Mucosa of rectum (tissue), 2 donors: ENCODE results near the gene EFNA1.

Source experiments
- H3K27ac ChIP-seq, 2 donors: one replicate each; pipeline ENCODE4 v1.7.0; 2013; ENCODE audit warnings: inconsistent platforms in 2 of 2, low read depth in 2 of 2, low read length in 2 of 2
- H3K27me3 ChIP-seq, 2 donors: one replicate each; pipeline ENCODE4 v1.7.0; 2013; ENCODE audit warnings: low read length in 2 of 2; ENCODE audit not compliant: control insufficient read depth in 2 of 2, insufficient read depth in 2 of 2
- H3K36me3 ChIP-seq, 2 donors: one replicate each; pipeline ENCODE4 v1.7.0; 2013; ENCODE audit warnings: low read length in 2 of 2; ENCODE audit not compliant: control insufficient read depth in 2 of 2, insufficient read depth in 2 of 2
- H3K4me1 ChIP-seq, 2 donors: one replicate each; pipeline ENCODE4 v1.7.0; 2013; ENCODE audit warnings: low read length in 2 of 2, mild to moderate bottlenecking in 1 of 2; ENCODE audit not compliant: control insufficient read depth in 2 of 2, insufficient read depth in 2 of 2
- H3K4me3 ChIP-seq, 2 donors: one replicate each; pipeline ENCODE4 v1.7.0; 2013; ENCODE audit warnings: low read length in 2 of 2
- H3K9ac ChIP-seq, 2 donors: one replicate each; pipeline ENCODE4 v1.7.0; 2013; ENCODE audit warnings: low read length in 2 of 2, low read depth in 1 of 2, mild to moderate bottlenecking in 1 of 2
- H3K9me3 ChIP-seq, 2 donors: one replicate each; pipeline ENCODE4 v1.7.0; 2013; ENCODE audit warnings: low read length in 2 of 2; ENCODE audit not compliant: control insufficient read depth in 2 of 2
- donor health status: healthy.
- donor health status: Normal muscosa, but diverticular disease.

Gene EFNA1, protein sequence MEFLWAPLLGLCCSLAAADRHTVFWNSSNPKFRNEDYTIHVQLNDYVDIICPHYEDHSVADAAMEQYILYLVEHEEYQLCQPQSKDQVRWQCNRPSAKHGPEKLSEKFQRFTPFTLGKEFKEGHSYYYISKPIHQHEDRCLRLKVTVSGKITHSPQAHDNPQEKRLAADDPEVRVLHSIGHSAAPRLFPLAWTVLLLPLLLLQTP

DNA sequence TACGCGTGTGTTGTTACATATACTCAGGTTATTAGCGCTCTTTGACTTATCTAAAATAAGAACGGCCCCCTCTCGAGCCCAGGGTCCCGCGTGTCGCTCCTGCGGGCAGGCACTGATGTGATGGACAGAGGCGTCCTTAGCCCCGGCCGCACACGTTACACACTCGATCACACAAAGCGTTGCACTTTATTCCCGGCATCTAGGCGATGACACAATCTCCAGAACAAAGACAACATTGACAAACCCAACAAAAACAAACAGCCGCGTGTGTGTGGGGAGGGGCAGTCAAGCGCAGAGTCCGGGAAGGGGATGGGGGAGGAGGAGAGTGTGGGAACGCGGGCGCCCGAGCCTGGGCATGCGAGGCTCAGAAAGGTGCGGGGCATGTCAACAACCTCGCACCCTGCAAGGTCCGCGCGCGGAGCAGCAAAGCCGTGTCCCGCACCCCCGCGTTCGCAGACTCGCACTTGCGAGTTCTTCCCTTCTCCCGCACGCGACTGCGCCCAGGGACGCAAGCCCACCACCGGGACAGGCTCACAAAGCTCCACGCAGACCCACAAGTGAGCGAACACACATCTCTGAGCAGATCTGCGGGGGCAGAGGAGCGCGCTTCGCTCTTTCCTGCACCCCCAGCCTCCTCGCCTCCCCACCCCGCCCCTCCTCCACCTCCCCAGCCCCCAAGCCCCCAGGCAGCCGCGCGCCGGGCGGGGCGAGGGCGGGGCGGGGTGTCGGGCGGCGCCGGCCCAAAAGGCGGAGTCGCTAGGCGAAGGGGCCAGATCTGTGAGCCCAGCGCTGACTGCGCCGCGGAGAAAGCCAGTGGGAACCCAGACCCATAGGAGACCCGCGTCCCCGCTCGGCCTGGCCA lies at the start of gene EFNA1:
EFNA1 (plus strand) TSS at position 772 of the 862 bp plus-strand sequence. CDS start 102 bp downstream, outside the sequence.
- Histone ChIP-seq H3K36me3 (peaks cover 8 to 13% of the 10 kb centered on the region in 2 donors), H3K4me3 (peak within 1 kb of the TSS; percentile 84 to 99), H3K27me3 (peaks cover 3 to 6% of the 10 kb centered on the region in 2 donors), H3K9ac (peak within 1 kb of the TSS; percentile 97 to 99), H3K27ac (peak within 1 kb of the TSS; percentile 83 to 97), H3K9me3 (no peaks in the 10 kb centered on the region), H3K4me1 (peaks cover 50 to 74% of the 10 kb centered on the region in 2 donors)

DNA sequence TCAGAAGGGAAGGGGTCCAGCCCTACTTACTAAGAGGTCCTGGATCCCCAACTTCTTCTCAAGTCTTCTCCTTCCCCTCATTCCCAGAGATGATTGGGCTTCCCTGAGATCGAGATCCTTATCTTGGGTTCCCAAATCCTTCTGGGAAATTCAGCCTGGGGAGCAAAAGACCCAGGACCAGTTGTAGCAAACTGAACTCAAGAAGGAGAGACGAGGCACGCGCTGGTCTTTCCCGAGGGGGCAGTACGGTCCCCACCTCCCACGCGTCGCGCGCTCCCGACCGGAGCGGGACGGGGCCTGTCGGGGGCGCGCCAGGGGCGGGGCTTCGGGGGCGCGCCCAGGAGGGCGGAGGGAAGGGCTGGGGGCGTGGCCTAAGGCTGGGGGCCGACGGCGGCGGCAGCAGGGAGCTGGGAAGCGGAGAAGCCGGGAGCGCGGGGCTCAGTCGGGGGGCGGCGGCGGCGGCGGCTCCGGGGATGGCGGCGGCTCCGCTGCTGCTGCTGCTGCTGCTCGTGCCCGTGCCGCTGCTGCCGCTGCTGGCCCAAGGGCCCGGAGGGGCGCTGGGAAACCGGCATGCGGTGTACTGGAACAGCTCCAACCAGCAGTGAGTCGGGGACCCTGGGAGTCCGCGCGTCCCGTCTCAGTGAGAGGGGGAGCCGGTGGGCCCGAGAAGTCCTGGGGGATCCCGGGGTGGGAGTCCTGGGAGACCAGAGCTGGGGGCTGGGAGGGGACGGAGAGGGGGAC lies 49.0 kb upstream of the EFNA1 start, which contains the start of gene EFNA3:
EFNA3 (plus strand) TSS at position 369 of the 741 bp plus-strand sequence; CDS start at position 474, 105 bp downstream.
- no peaks in the 10 kb centered on the region for H3K9me3 ChIP-seq
- H3K4me3 ChIP-seq, result peak within 1 kb of the TSS; percentile 64 to 73
- H3K27me3 ChIP-seq, result peaks cover 10 to 18% of the 10 kb centered on the region in 2 donors
- peaks cover 34 to 51% of the 10 kb centered on the region in 2 donors for H3K4me1 ChIP-seq
- no peaks in the 10 kb centered on the region for H3K36me3 ChIP-seq
- H3K9ac ChIP-seq, result peak within 1 kb of the TSS; percentile 24 to 90
- H3K27ac ChIP-seq, result no peak within 1 kb of the TSS

DNA sequence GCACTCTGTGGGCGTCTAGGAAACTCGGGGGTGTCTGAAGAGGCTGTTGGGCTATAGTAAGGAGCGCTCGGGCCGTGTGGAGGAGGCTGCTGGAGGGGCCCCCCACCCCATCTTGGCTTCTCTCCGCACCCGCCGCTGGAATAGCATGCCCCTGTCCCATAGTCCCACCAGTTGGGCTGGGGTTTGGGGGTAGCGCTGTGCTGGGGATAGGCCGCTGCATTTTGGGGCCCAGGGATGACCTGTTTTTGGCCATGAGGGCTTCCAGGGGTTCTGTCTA lies 48.5 kb upstream of the EFNA1 start:
- no peaks in the 10 kb centered on the region for H3K9me3 ChIP-seq
- H3K4me1 ChIP-seq, result peaks cover 39 to 56% of the 10 kb centered on the region in 2 donors
- H3K4me3 ChIP-seq, result peak overlapping the region; percentile 64 to 73
- H3K27me3 ChIP-seq, result peaks cover 13 to 22% of the 10 kb centered on the region in 2 donors
- peak overlapping the region; percentile 24 to 90 for H3K9ac ChIP-seq
- no peaks in the 10 kb centered on the region for H3K36me3 ChIP-seq
- H3K27ac ChIP-seq, result no peak overlapping the region

DNA sequence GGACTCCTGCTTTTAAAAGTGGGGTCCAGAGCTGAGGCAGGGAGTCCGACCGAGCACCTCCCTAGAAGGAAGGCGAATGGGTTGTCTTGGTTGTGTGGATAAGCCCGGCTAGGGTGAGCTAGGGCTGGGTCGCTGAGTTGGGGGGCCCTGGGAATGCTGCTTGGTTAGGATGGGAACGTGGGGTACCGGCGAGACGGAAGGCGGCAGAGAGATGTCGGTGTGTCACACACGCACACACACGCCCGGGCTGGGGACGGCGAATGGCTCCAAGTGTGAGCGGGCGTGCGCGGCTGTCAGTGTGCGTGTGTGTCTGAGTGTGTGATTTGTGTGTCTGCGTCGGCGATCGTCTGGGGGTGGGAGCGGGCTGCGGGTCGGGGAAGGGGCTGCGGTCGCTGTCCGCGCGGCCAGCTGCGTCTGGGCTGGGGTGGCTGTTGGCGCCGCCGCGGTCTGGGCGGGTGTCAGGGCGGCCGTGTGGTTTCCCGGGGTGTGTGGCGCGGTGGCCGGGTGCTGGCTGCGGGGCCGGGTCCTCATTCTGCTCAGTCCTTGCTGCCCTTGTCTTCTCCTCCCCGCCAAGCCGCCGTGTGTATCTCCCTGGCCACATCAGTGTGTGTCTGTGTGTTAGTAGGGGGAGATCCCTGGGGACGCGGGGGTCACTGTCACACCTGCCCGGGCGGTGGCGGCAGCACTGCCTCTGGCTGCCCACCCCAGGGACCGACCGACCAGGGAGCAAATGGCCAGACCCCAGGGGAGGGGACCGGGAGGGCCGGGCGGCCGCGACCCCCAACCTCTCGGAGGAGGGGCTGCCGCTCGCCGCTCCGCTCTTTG lies 48.0 kb upstream of the EFNA1 start:
- Histone ChIP-seq H3K36me3 (no peaks in the 10 kb centered on the region), H3K4me1 (peaks cover 44 to 61% of the 10 kb centered on the region in 2 donors), H3K27ac (no peak overlapping the region), H3K4me3 (peak overlapping the region; percentile 64 to 73), H3K27me3 (peaks cover 13 to 23% of the 10 kb centered on the region in 2 donors), H3K9me3 (no peaks in the 10 kb centered on the region), H3K9ac (peak overlapping the region; percentile 24 to 90)

DNA sequence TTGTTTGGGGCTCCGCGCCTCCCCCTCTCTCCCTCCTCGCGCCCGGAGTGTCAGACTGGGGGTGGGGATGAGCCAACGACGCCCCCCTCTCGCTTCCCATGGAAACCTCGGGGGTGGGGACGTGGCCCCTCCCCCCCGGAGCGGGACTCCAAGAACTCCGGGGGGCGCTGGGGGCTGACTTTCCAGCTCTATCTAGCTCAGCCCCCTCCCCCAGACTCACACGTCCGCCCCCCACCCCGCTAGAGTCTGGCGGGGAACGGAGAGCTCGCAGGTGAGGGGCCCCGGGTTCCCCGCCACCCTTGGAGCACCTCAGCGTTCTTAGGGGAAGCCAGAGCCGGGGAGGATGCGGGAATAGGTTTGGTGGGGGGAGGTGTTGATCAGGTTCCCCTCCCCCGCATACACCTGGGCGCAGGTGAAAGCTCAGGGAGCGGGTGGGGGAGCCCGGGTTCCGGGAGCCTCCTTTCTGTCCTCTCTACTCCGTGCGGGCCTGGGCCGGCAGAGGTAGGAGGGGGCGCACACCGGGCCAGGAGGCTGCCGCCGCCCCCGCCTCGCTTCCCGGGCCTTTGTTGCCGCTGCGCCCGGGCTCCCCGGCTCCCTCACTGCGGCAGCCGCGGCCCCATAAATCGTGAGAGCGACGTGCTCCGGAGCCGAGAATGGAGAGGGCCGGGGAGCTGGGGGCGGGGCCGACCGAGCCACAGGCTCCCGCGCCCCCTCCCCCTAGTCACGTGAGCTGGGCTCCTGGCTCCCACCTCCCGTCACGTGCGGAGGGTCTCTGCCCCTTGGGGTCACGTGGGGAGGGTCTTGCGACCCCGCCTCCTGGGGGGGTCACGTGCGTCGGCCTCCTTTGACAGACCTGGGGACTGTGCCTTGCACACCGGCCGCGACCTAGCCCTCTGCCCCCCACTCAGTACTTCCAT lies 47.1 kb upstream of the EFNA1 start:
- peak overlapping the region in 1 of 2 donors; percentile 28 for H3K27ac ChIP-seq
- peaks cover 46 to 63% of the 10 kb centered on the region in 2 donors for H3K4me1 ChIP-seq
- H3K36me3 ChIP-seq, result no peaks in the 10 kb centered on the region
- H3K27me3 ChIP-seq, result peaks cover 13 to 23% of the 10 kb centered on the region in 2 donors
- H3K9me3 ChIP-seq, result no peaks in the 10 kb centered on the region
- H3K9ac ChIP-seq, result peak overlapping the region; percentile 52 to 90
- peak overlapping the region; percentile 67 to 73 for H3K4me3 ChIP-seq

DNA sequence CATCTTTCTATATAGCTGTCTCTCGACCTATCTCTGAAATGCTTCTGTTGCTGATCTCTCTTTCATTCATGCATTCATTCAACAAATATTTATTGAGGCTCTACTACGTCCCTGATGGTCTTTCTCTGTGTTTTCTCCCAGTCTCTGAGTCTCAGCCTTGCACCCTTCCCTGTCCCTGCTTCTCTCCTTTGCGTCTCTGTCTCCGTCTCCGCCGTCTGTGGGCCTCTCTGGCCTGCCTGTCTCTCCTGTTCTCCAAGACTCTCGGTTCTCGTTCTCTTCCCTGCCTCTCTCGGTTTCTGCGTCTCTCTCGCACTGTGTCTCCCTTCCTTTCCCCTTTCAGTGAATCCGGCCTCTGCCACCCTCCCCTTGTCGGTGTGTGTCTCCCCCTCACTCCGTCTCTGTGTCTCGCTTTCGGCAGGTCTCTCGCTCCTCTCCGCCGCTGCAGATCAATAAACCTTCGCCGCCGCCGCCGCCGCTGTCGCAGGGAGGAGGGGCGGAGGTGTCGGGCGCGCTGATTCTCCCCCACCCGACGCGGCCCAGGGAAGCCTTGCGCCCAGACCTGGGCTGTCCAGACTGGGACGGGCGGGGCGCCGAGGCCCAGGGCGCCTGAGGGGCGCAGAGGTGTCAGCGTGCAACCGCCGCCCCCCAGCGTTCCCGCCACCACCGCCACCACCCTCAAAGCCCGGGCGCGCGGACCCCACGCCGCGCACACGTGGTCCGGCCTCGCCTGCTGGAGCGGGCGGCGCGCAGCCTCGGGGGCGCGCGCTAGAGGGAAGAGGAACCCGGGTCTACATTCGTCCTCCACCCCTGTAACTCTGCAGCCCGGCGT lies 46.0 kb upstream of the EFNA1 start:
- Histone ChIP-seq H3K27ac (peak overlapping the region; percentile 93 to 96), H3K9ac (peak overlapping the region; percentile 52 to 90), H3K4me3 (peak overlapping the region; percentile 57 to 67)

DNA sequence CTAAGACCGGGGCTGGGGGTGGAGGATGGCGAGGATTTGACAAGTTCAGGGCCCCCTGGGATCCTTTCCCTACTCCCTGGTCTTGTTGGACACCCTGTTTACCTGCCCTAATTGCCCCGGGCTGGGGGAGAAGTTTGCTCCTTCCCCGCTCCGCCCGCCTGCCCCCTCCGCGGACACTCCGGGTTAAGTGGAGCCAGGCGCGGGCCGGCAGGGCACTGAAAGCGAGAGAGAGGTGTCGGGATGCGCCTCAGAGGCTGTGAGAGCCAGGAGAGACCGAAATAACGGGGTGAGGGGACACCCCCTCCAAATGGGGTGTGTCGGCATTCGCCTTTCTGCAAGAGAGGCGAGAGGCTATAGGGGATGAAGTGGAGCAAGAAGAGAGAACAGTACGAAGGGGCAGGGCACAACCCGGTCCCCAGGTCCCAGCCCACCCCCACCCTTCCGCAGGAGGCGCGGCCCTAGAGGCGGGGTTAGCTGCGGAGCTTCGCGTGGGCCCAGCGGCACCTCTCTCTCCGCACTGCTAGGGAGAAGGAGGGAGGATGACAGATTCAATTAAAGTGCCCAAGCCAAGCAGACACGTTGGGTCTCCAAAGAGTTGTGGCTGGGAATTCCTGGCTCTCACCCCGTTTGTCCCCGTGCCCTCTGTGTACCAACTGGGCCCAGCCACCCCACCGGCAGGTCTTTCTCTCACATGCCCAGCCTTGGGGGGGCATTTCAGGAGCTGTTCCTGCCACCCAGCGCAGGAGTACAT lies 45.2 kb upstream of the EFNA1 start:
- Histone ChIP-seq H3K9ac (peak overlapping the region; percentile 74 to 90), H3K9me3 (no peaks in the 10 kb centered on the region), H3K4me3 (peak overlapping the region; percentile 54 to 57), H3K4me1 (peaks cover 52 to 68% of the 10 kb centered on the region in 2 donors), H3K27ac (peak overlapping the region; percentile 93 to 96), H3K27me3 (peaks cover 13 to 23% of the 10 kb centered on the region in 2 donors), H3K36me3 (no peaks in the 10 kb centered on the region)

More for the DNA sequence above, 46.0 kb upstream of the EFNA1 start:
- Histone ChIP-seq H3K36me3 (no peaks in the 10 kb centered on the region), H3K4me1 (peaks cover 52 to 70% of the 10 kb centered on the region in 2 donors), H3K9me3 (no peaks in the 10 kb centered on the region), H3K27me3 (peaks cover 13 to 23% of the 10 kb centered on the region in 2 donors)

DNA sequence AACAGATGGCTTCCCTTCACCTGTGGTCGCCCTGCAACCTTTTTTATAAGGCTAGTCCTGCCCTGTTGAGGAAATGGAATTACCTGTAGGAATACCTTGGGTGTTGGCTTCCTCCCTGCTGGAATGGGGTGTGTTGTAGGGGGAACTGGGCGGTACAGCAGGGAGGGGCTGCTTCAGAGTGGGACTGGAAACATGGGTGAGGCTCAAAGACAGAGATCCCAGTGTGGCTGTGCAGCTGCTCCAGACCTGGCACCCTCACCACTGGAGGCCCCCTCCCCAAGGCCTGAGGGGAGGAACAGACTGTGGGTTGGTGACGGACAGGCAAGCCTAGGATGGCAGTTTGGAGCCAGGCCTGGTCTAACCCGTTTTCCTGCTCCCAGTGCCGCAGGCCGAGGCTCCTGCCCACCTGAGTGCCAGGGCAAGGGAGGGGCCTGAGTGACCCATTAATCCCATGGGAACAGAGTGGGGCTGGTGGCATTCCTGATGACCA lies 44.6 kb upstream of the EFNA1 start:
- Histone ChIP-seq H3K36me3 (no peaks in the 10 kb centered on the region), H3K9me3 (no peaks in the 10 kb centered on the region), H3K4me1 (peaks cover 52 to 62% of the 10 kb centered on the region in 2 donors), H3K27ac (peak overlapping the region; percentile 93 to 96), H3K9ac (peak overlapping the region; percentile 74 to 90), H3K27me3 (peaks cover 13 to 23% of the 10 kb centered on the region in 2 donors), H3K4me3 (peak overlapping the region; percentile 54 to 57)
